Right lobe of liver (tissue), 6 donors: Measurements from ENCODE around the gene XRN2. TPM values are rescaled to one million over a fixed set of nuclear protein-coding genes. Genes with fewer than 3 reads are reported as not detected.
"Not testable (repeated sequence)": the region's sequence is repeated elsewhere in the genome, so short reads cannot be mapped to it uniquely, and the experiment has no call there.

Source experiments
- ATAC-seq, 4 donors: fragments of 200-7000 bp; cut with Tn5 transposase; one replicate each; pipeline ENCODE4 v1.9.1; 2020; ENCODE audit warnings: mild to moderate bottlenecking in 4 of 4, moderate library complexity in 4 of 4
- DNase-seq, 3 donors: peaks; one replicate each; pipeline ENCODE4 v3.0.0-alpha.2; 2020
- H3K27ac ChIP-seq, 3 donors: fragments of 200-600 bp; one replicate each; pipeline ENCODE4 v1.8.0; 2022
- H3K27me3 ChIP-seq, 2 donors: fragments of 200-600 bp; one replicate each; pipeline ENCODE4 v1.8.0; 2022
- H3K36me3 ChIP-seq, 4 donors: fragments of 200-600 bp; sonication (generic) in 1 of 4; one replicate each; pipeline versions ENCODE4 v1.5.1 to v1.8.0; 2017 to 2022; ENCODE audit warnings: control low read depth in 1 of 4
- H3K4me1 ChIP-seq, 4 donors: fragments of 200-600 bp; sonication (generic) in 1 of 4; one replicate each; pipeline versions ENCODE4 v1.5.1 to v1.8.0; 2017 to 2022; ENCODE audit warnings: control low read depth in 1 of 4
- H3K4me3 ChIP-seq, 3 donors: fragments of 200-600 bp; one replicate each; pipeline ENCODE4 v1.8.0; 2022
- H3K9me3 ChIP-seq, 4 donors: fragments of 200-600 bp; sonication (generic) in 1 of 4; one replicate each; pipeline versions ENCODE4 v1.5.1 to v1.8.0; 2017 to 2022; ENCODE audit warnings: control low read depth in 1 of 4
- CTCF ChIP-seq, 4 donors: fragments of 200-600 bp in 3 of 4; fragments of 450-650 bp in 1 of 4; IDR thresholded peaks; one replicate each; pipeline versions ENCODE4 v1.5.1 to v1.8.0; 2016 to 2022; ENCODE audit warnings: antibody characterized with exemption in 4 of 4, mild to moderate bottlenecking in 2 of 4
- POLR2A ChIP-seq: fragments of 450-650 bp; IDR thresholded peaks from one replicate; pipeline ENCODE4 v1.6.1; 2017; ENCODE audit warnings: antibody characterized with exemption, mild to moderate bottlenecking
- WGBS: methylation state at CpG from one replicate; pipeline ENCODE4 v1.1.6; 2018; ENCODE audit warnings: low coverage, low lambda C conversion rate; ENCODE audit not compliant: insufficient coverage; ENCODE audit errors: missing lambda C conversion rate; 5-methylcytosine and 5-hydroxymethylcytosine counted together
- intact Hi-C, 2 donors: fragments of 100-400 bp; cut with DNase I; formaldehyde crosslinking; loops; one replicate each; pipeline versions ENCODE4 v1.11.2 to v1.14.1; 2022
- total RNA-seq, 6 experiments: library from RNA; depleted of rRNA in 2 of 6; stranded (reverse); fragments of >200 nt in 2 of 6; fragmentation: NEBNext Ultra II Directional in 3 of 6; extraction: Animal tissue kit (Norgen Biotek cat#: 25700) in 3 of 6; gene quantifications; one replicate each; pipeline versions ENCODE4 v1.1.0 to v1.2.4, GENCODE V29; 2016 to 2023
- donor health status: DM: no; HTN: yes; CAD: no.
- donor health status: DM: no; HTN: no; CAD: no.
- donor health status: DM: no; HTN: no; CAD: no.
- donor health status: DM: no; HTN: yes; CAD: no.
- donor health status: DM: no; HTN: yes; CAD: no.

XRN2 gene
- total RNA-seq, 6 experiments from 2014 or later = 18.2 to 39.5 (median 26.7) TPM

- H3K4me3 ChIP-seq = no peak overlapping the region
- TF ChIP-seq CTCF (IDR thresholded peaks at IDR 0.05) (no peak), POLR2A (no peak)
- no peaks in the 10 kb centered on the region for H3K36me3 ChIP-seq
- H3K27ac ChIP-seq = no peak overlapping the region
- DNase-seq (no peak), ATAC-seq (no peak)
- intact Hi-C loops = no loop called here
- no peaks in the 10 kb centered on the region for H3K27me3 ChIP-seq
- no peaks in the 10 kb centered on the region for H3K9me3 ChIP-seq
- 85% methylated on average over 4 of the region's 4 CpGs for WGBS
- no peaks in the 10 kb centered on the region for H3K4me1 ChIP-seq
Observed at GRCh38 chr20:21421601-21422236, 118.6 kb downstream of the XRN2 start.

GRCh38 chr20:21423712-21424111, 120.6 kb downstream of the XRN2 start:
- WGBS = 100% methylated on average over 1 of the region's 1 CpG
- DNase-seq, H3K9me3 ChIP-seq, intact Hi-C loops, ATAC-seq, H3K36me3 ChIP-seq, H3K4me3 ChIP-seq, H3K27me3 ChIP-seq, H3K4me1 ChIP-seq, H3K27ac ChIP-seq: not testable (repeated sequence)

GRCh38 chr20:21424846-21425245, 121.7 kb downstream of the XRN2 start:
- Histone ChIP-seq H3K27ac (no peak overlapping the region), H3K36me3 (no peaks in the 10 kb centered on the region), H3K27me3 (no peaks in the 10 kb centered on the region), H3K9me3 (no peaks in the 10 kb centered on the region), H3K4me3 (no peak overlapping the region), H3K4me1 (no peaks in the 10 kb centered on the region)
- 53% methylated on average over 4 of the region's 4 CpGs for WGBS
- TF ChIP-seq CTCF (IDR thresholded peaks at IDR 0.05) = no peak
- no peak for TF ChIP-seq POLR2A
- DNase-seq (no peak), ATAC-seq (no peak)
- intact Hi-C loops = no loop called here

GRCh38 chr20:21430020-21430419, 126.9 kb downstream of the XRN2 start:
- Histone ChIP-seq H3K4me1 (no peaks in the 10 kb centered on the region), H3K9me3 (no peaks in the 10 kb centered on the region), H3K27me3 (no peaks in the 10 kb centered on the region), H3K27ac (no peak overlapping the region), H3K4me3 (no peak overlapping the region), H3K36me3 (no peaks in the 10 kb centered on the region)
- DNase-seq (no peak), ATAC-seq (no peak)
- intact Hi-C loops = no loop called here
- WGBS = 32% methylated on average over 2 of the region's 3 CpGs
- TF ChIP-seq CTCF (IDR thresholded peaks at IDR 0.05) (no peak), POLR2A (no peak)

GRCh38 chr20:21432911-21433310, 129.8 kb downstream of the XRN2 start:
- 85% methylated on average over 4 of the region's 4 CpGs for WGBS
- Histone ChIP-seq H3K4me1 (no peaks in the 10 kb centered on the region), H3K36me3 (no peaks in the 10 kb centered on the region), H3K27ac (no peak overlapping the region), H3K27me3 (no peaks in the 10 kb centered on the region), H3K4me3 (no peak overlapping the region), H3K9me3 (no peaks in the 10 kb centered on the region)
- no peak for ATAC-seq
- no peak for DNase-seq
- intact Hi-C loops = no loop called here
- no peak for TF ChIP-seq CTCF (IDR thresholded peaks at IDR 0.05)
- no peak for TF ChIP-seq POLR2A
